HL-60/S4 (cell line): ENCODE measurements around the gene TMEM187.
"Not testable (repeated sequence)": the region's sequence is repeated elsewhere in the genome, so short reads cannot be mapped to it uniquely, and the experiment has no call there.

Experiments used
- in situ Hi-C: fragments of 300-500 bp; cut with MboI; formaldehyde crosslinking; loops from 2 replicates; pipeline ENCODE4 v1.14.3; 2022; ENCODE audit warnings: low sequenced_read_pairs

TMEM187 gene

DNA sequence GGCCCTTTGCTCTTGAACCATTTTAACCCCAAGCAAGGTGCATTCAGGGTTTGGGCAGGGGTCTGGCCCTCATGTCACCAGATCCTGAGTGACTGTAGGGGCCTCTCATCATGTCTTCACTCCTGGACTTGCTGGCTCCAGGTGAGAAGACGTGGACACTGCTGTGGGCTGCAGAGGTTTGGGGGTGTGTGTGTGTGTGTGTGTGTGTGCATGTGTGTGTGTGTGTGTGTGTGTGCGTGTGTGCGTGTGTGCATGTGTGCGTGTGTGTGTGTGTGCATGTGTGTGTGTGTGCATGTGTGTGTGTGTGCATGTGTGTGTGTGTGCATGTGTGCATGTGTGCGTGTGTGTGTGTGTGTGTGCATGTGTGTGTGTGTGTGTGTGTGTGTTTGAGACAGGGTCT lies 21.8 kb downstream of the TMEM187 start:
- in situ Hi-C loops, result not testable (repeated sequence)

GRCh38 chrX:153995504-153995903 lies 22.9 kb downstream of the TMEM187 start:
- in situ Hi-C loops, result no loop called here

GRCh38 chrX:153999359-154000037 lies 26.9 kb downstream of the TMEM187 start:
- in situ Hi-C loops, result no loop called here

DNA sequence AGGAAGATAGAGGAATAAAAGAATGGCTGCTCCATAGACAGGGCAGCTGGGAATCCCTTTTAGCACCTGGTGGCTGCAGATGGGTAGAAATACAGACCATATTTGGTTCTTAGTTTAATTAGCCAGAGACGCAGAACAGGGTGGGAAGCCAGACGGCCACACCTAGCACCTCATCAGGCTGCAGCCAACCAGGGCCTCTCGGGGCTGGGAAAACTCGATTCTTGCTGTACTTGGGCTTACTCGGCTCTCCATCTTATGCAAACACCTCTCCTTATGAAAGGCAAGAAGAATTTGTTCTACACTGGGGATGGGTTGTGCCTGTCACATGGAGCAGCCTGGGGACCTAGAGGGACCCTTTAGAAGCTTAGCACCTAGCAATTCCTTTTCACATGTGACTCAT lies 27.5 kb downstream of the TMEM187 start:
- in situ Hi-C loops, result no loop called here

DNA sequence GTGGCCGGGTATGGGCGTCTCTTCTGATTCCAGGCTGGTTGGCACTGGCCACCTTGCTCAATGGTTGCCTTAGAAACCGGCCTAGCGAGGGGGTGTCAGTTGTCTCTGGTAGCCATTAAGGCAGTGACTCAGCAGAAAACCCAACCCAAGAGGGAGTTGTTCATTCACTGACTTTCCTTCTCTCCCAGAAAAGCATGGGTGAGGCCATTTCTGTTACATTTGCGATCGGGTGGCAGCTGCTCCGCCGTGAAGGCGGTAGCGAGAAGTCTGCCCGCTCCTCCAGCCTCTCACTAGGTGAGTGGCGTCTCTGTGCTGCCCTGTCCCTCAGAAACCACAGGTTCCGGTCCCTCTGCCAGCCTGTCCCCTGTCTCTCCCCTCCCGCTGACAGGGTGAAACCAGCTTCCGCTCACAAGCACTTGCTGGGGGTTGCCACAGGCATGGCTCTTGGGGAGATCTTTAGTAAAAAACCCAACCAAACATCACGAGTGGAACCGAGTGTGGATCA lies 29.7 kb downstream of the TMEM187 start:
- in situ Hi-C loops, result no loop called here

DNA sequence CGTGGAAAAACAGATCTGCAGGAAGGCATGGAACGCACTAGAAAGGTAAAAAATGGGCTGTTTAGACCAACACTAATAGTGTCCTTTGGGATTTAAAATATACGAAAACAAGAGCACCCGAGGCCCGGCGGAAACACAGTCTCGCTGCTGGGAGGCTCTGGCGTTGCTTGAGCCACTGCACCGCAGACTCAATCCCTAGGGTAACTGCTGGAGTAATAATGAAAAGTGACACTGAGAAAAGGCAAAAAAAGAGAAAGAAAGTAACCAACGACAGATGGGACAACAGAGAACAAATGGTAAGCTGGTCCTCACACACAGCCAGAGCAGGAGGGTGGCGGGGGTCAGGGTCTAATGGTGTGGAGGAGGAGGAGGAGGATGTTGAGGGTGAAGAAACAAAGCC lies 31.8 kb downstream of the TMEM187 start:
- in situ Hi-C loops, result no loop called here

- in situ Hi-C loops, result no loop called here
These were observed 34.4 kb downstream of the TMEM187 start for GRCh38 chrX:154006947-154007346.

- in situ Hi-C loops, result no loop called here
These were observed 36.0 kb downstream of the TMEM187 start for GRCh38 chrX:154008521-154008920.

- in situ Hi-C loops, result no loop called here
These were observed 38.0 kb downstream of the TMEM187 start for GRCh38 chrX:154010330-154011087.

- in situ Hi-C loops, result no loop called here
These were observed 39.1 kb downstream of the TMEM187 start for GRCh38 chrX:154011376-154012335.

- in situ Hi-C loops, result no loop called here
These were observed 39.9 kb downstream of the TMEM187 start for GRCh38 chrX:154012336-154012991.

- in situ Hi-C loops, result no loop called here
These were observed 40.5 kb downstream of the TMEM187 start for GRCh38 chrX:154013001-154013421.

GRCh38 chrX:154013614-154014360 lies 41.2 kb downstream of the TMEM187 start:
- in situ Hi-C loops, result no loop called here

- in situ Hi-C loops, result no loop called here
These were observed 42.2 kb downstream of the TMEM187 start for GRCh38 chrX:154014429-154015380.

DNA sequence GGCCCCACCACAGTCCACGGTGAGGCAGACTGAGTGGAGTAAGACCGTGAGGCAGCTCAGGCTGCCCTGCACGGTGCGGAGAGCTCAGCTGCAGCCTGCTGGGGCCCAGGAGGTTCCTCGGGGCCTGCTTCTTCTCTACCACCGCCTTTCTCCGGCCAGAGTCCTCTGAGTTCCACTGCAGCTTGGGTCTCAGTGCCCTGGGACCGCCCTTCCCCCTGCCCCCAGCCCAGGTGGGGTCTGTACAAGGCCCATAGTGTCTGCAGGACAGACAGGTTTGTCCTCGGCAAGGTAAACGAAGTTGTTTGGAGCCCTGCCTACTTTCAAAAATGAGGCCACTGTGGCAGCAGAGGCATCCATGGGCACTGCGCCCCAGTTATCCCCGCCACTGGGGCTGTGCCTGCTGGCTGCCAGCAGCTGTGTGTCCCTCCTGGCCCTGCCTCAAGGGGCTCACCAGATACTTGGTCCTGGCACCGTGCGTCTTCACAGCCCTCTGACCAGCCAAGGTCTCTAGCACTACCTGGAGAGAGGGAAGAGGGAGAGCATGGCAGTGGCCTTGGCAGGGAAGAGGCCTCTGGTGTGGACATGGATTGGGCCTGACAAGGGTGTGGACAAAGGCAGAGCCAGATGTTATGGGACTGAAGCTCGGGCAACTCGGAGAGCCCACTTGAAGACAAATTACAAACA lies 43.2 kb downstream of the TMEM187 start:
- in situ Hi-C loops, result no loop called here

DNA sequence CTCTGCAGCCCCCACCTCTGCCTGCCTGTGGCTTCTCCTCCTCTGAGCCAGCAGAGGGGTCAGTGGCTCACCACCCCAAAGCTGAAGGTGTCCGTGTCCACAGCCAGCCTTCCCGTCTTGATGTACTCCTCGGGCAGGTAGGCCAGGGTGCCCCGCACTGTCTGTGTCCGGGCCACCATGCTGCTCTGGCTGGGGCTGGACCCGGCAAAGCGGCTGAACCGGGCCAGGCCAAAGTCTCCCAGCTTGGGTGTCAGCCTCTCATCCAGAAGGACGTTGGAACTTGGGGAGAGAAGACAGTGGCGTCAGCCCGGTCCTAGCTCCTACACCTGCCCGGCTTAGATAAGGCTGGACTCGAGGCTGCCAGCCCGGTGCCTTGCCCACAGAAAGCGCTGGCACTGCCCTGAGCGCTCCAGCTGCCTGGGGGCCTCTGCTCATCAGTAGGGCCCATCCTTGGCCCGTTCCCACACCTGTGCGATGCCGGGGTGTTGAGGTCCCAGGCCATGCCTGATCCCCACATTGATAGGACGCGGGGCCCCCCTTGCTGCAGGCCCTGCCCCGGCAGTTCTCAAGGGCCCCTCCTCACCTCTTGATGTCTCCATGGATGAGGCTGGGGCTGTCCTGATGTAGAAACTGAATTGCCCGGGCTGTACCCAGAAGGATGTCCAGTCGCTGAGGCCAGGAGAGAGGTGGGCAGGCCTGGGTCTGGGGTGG lies 44.0 kb downstream of the TMEM187 start:
- in situ Hi-C loops, result no loop called here

DNA sequence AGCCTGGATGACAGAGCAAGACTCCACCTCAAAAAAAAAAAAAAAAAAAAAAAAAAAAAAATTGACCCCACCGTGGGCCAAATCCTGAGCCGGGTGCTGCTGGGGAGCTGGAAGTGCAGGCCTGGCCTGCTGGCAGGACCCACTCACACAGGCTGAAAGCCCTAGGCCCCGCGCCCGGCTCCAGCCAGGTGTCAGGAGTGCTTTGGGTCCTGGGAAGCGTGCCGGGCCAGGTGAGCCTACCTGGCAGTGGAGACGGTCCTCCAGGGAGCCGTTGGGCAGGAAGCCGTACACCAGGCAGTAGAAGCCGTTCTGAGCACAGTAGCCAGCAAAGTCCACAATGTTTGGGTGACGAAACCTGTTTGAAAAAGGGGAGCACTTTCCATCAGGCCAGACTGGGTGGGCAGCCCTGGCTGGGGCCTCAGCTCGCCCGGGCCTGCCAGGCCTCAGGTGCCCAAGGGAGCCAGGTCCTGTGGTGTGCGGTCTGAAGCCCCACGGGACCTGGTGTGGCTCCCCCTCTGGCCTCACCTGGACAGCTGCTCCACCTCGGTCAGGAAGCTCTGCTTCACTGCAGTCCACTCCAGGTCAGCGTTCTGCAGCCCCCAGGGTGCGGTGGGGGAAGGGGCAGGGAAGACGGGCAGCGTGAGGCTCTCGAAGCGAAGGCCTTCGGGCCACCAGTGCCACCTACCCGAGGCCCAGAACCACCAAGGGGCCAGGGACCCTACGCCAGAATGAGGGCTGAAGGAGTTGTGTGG lies 45.4 kb downstream of the TMEM187 start:
- in situ Hi-C loops, result no loop called here
